ENCODE measurements around the gene USP32. TPM values are rescaled to one million over a fixed set of nuclear protein-coding genes. Genes with fewer than 3 reads are reported as not detected.

The USP32 gene
- polyA plus RNA-seq, 1 experiment = 23.8 TPM

- ChIA-PET CTCF (no interaction called here), POLR2A (no interaction called here)
- no peak for TF ChIP-seq CTCF (IDR thresholded peaks at IDR 0.05; ENCODE audit: insufficient read depth, low read depth, low read length)
- H3K27me3 ChIP-seq (ENCODE audit: control insufficient read depth, insufficient read depth, low read length) = no peaks in the 10 kb centered on the region
- peaks cover 1% of the 10 kb centered on the region; the same call in 1 of the 2 replicates for H3K36me3 ChIP-seq (ENCODE audit: control insufficient read depth, insufficient read depth, low read length)
- no peak overlapping the region for H3K4me3 ChIP-seq (ENCODE audit: low read depth, low read length)
- DNase-seq (ENCODE audit: low read depth) = no peak
These were observed 90.3 kb downstream of the USP32 start for GRCh38 chr17:60301649-60302048.

GRCh38 chr17:60300949-60301348 lies 91.0 kb downstream of the USP32 start:
- DNase-seq (ENCODE audit: low read depth) = no peak
- ChIA-PET CTCF (no interaction called here), POLR2A (no interaction called here)
- Histone ChIP-seq H3K27me3 (ENCODE audit: control insufficient read depth, insufficient read depth, low read length) (no peaks in the 10 kb centered on the region), H3K36me3 (ENCODE audit: control insufficient read depth, insufficient read depth, low read length) (peaks cover 1% of the 10 kb centered on the region; the same call in 1 of the 2 replicates), H3K4me3 (ENCODE audit: low read depth, low read length) (no peak overlapping the region)
- TF ChIP-seq CTCF (IDR thresholded peaks at IDR 0.05; ENCODE audit: insufficient read depth, low read depth, low read length) = no peak

- Histone ChIP-seq H3K36me3 (ENCODE audit: control insufficient read depth, insufficient read depth, low read length) (peaks cover 1% of the 10 kb centered on the region; the same call in 1 of the 2 replicates), H3K27me3 (ENCODE audit: control insufficient read depth, insufficient read depth, low read length) (no peaks in the 10 kb centered on the region), H3K4me3 (ENCODE audit: low read depth, low read length) (no peak overlapping the region)
- DNase-seq (ENCODE audit: low read depth) = no peak
- no peak for TF ChIP-seq CTCF (IDR thresholded peaks at IDR 0.05; ENCODE audit: insufficient read depth, low read depth, low read length)
- ChIA-PET CTCF (no interaction called here), POLR2A (no interaction called here)
These were observed 91.9 kb downstream of the USP32 start for GRCh38 chr17:60300011-60300410.

- peaks cover 3% of the 10 kb centered on the region for H3K36me3 ChIP-seq (ENCODE audit: control insufficient read depth, insufficient read depth, low read length)
- ChIA-PET POLR2A (no interaction called here), CTCF (interaction anchor here (0.5 to 1.0 kb wide), 3 partner anchors 10 to 156 kb away, joined by 3 read pairs; no protein-coding TSS in a partner anchor)
- H3K27me3 ChIP-seq (ENCODE audit: control insufficient read depth, insufficient read depth, low read length) = no peaks in the 10 kb centered on the region
- TF ChIP-seq CTCF (IDR thresholded peaks at IDR 0.05; ENCODE audit: insufficient read depth, low read depth, low read length) = no peak
- H3K4me3 ChIP-seq (ENCODE audit: low read depth, low read length) = no peak overlapping the region
- DNase-seq (ENCODE audit: low read depth) = no peak
These were observed 94.1 kb downstream of the USP32 start for GRCh38 chr17:60297760-60298401.

GRCh38 chr17:60296177-60296576 lies 95.8 kb downstream of the USP32 start:
- ChIA-PET POLR2A (no interaction called here), CTCF (no interaction called here)
- no peak for TF ChIP-seq CTCF (IDR thresholded peaks at IDR 0.05; ENCODE audit: insufficient read depth, low read depth, low read length)
- Histone ChIP-seq H3K4me3 (ENCODE audit: low read depth, low read length) (no peak overlapping the region), H3K36me3 (ENCODE audit: control insufficient read depth, insufficient read depth, low read length) (peaks cover 3% of the 10 kb centered on the region), H3K27me3 (ENCODE audit: control insufficient read depth, insufficient read depth, low read length) (no peaks in the 10 kb centered on the region)
- DNase-seq (ENCODE audit: low read depth) = no peak
